ENCODE measurements around the gene RNASET2. TPM values are rescaled to one million over a fixed set of nuclear protein-coding genes. Genes with fewer than 3 reads are reported as not detected.
A peak's percentile ranks its signal among the peaks of the same experiment; 100 is the strongest.

RNASET2 gene
- total and polyA plus RNA-seq, 10 of the 15 experiments (the other 5 are each of a cell fraction or from before 2014, with no cell fraction given): 5.5 to 225 (median 50.2) TPM

DNA sequence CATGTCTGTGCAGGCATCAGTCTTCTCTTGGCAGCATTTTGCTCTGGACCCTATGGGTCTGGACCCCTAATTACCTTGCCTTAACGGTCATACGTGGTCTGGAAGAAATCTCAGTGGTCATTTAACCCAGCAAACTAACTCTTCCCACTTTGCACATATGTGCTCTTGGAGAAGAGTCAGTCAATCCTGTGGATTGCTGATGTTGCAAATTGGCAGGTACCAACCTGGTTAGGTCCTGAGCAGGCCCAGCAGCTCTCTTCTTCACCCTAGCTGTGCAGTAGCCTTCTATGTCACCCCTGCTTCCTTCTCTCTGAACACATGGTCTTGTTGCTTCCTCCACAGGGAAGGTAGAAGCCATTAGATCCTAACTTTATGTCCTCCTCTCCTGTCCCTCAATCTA, 44.4 kb upstream of the RNASET2 start (continued):
- TF ChIP-seq CHD2 (IDR thresholded peaks at IDR 0.05; ENCODE audit: borderline replicate concordance, low read depth, low read length) (no peak), ZBED1 (IDR thresholded peaks at IDR 0.05; ENCODE audit: borderline replicate concordance) (no peak)

DNA sequence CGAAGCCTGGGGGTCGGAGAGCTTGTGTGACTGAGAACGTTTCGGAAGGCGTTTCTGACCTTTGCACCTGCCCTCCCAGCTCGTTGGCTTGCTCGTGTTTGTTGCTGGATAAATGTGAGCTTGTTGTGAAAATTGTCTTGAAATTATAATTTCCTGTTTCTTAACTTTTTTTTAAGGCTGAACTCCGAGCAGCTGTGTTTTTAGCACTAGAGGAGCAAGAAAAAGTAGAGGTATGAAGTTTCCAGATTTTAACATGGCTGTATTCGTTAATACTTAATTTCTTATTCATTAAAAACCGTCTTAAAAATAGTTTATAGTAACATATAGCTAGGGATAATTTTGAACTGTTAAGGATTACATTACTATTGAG, 43.5 kb upstream of the RNASET2 start:
- Histone ChIP-seq H3K4me1 (ENCODE audit: control insufficient read depth, insufficient read depth, low read length) (peaks cover 3% of the 10 kb centered on the region; the same call in 1 of the 2 replicates), H3K27me3 (replicated peaks in 1 of 2; ENCODE audit: control insufficient read depth in 2 of 2, insufficient read depth in 2 of 2, low read length in 1 of 2) (no peaks in the 10 kb centered on the region), H2AFZ (ENCODE audit: control insufficient read depth, low read depth, low read length) (peak overlapping the region; percentile 93), H3K79me2 (ENCODE audit: control insufficient read depth, insufficient read depth, low read length) (peaks cover 63% of the 10 kb centered on the region), H3K4me2 (ENCODE audit: control insufficient read depth, insufficient read depth) (peak overlapping the region; percentile 51), H4K20me1 (ENCODE audit: control insufficient read depth, insufficient read depth) (no peaks in the 10 kb centered on the region; the same call in 1 of the 2 replicates), H3K27ac (ENCODE audit: control insufficient read depth, insufficient read depth) (peak overlapping the region; percentile 21; the same call in 1 of the 2 replicates), H3K9ac (ENCODE audit: control insufficient read depth, insufficient read depth, low read length) (peak overlapping the region; percentile 70), H3K36me3 (ENCODE audit: control insufficient read depth in 2 of 2, insufficient read depth in 2 of 2, low read length in 1 of 2) (peaks cover 5 to 6% of the 10 kb centered on the region in 2 experiments; a peak in 2 of 4 replicates), H3K9me3 (replicated peaks; ENCODE audit: control insufficient read depth, insufficient read depth, low read length) (no peaks in the 10 kb centered on the region), H3K4me3 (peak overlapping the region; percentile 84)
- no peak for DNase-seq (ENCODE audit: low read depth, low spot score)
- intact Hi-C loops (cut with micrococcal nuclease; ENCODE audit: unreplicated experiment): loop anchor here (1.0 to 5.0 kb wide), 5 partner anchors 49 to 168 kb away; partner anchors contain the start of gene CCR6
- ATAC-seq: no peak
- RAD21 ChIA-PET (ENCODE audit: unreplicated experiment): interaction anchor here (0.7 to 6.9 kb wide), 20 partner anchors 10 to 154 kb away, joined by 3 to 84 read pairs (median 6); partner anchors contain the start of genes CCR6 and RNASET2
- in situ Hi-C loops (cut with MboI): loop anchor here (25.0 kb wide), 1 partner anchor 137 kb away; no protein-coding TSS in a partner anchor
- no peak for TF ChIP-seq FOXK2 (IDR thresholded peaks at IDR 0.05)
- 0 out of 2 replicates have a peak, but pooled peaks have one; percentile 27 for TF ChIP-seq NR2C1 (IDR thresholded peaks at IDR 0.05)
- SMC1A ChIA-PET (ENCODE audit: uncharacterized antibody, unreplicated experiment): interaction anchor here (0.7 to 7.2 kb wide), 27 partner anchors 10 to 225 kb away, joined by 3 to 97 read pairs (median 6); partner anchors contain the start of gene CCR6
- no peak for FAIRE-seq
- POLR2A ChIA-PET: interaction anchor here (0.6 to 5.5 kb wide), 15 partner anchors 10 to 152 kb away, joined by 3 to 52 read pairs (median 5); partner anchors contain the start of genes CCR6 and RNASET2
- WGBS (ENCODE audit: insufficient coverage, insufficient replicate concordance, low lambda C conversion rate, missing lambda C conversion rate): 2% methylated on average over 10 of the region's 10 CpGs
- CTCF ChIA-PET: interaction anchor here (0.7 to 5.6 kb wide), 22 partner anchors 10 to 165 kb away, joined by 3 to 54 read pairs (median 4); no protein-coding TSS in a partner anchor
- BruUV-seq (replicated peaks): no TSS peak

Data from GM12878 (cell line).